NCI-H510A treated with DMSO at 0.1 percent for 48 hours (cell line): ENCODE data around the gene INO80B.
"Not testable (repeated sequence)": the region's sequence is repeated elsewhere in the genome, so short reads cannot be mapped to it uniquely, and the experiment has no call there.

Source experiments
- DNase-seq: peaks from one replicate; lab custom pipeline; 2025; lab: John Stamatoyannopoulos, UW

The INO80B gene

GRCh38 chr2:74481961-74482800 is 27.3 kb downstream of the INO80B start:
- DNase-seq: peak; percentile 28

- DNase-seq: peak; percentile 98
These were observed 28.2 kb downstream of the INO80B start, which contains the start of the genes CCDC142 and TTC31 for GRCh38 chr2:74482801-74483674. CCDC142 (minus strand) TSS chr2:74482998; CDS start chr2:74482837, 161 bp downstream. TTC31 (plus strand) TSS chr2:74483081; CDS start chr2:74483096, 15 bp downstream.

- DNase-seq: not testable (repeated sequence)
These were observed 28.8 kb downstream of the INO80B start for GRCh38 chr2:74483675-74484164.

- DNase-seq: no peak
These were observed 31.3 kb downstream of the INO80B start for GRCh38 chr2:74486141-74486540.

- DNase-seq: no peak
These were observed 34.0 kb downstream of the INO80B start for GRCh38 chr2:74488643-74489481.

- DNase-seq: no peak
These were observed 35.0 kb downstream of the INO80B start for GRCh38 chr2:74489906-74490305.

- DNase-seq: no peak
These were observed 37.0 kb downstream of the INO80B start for GRCh38 chr2:74491648-74492544.

GRCh38 chr2:74493546-74493945 is 38.7 kb downstream of the INO80B start:
- no peak for DNase-seq

GRCh38 chr2:74495440-74495839 is 40.6 kb downstream of the INO80B start:
- DNase-seq: no peak

GRCh38 chr2:74496997-74497776 is 42.3 kb downstream of the INO80B start:
- DNase-seq: no peak

GRCh38 chr2:74497777-74498499 is 43.1 kb downstream of the INO80B start:
- peak; percentile 37 for DNase-seq

GRCh38 chr2:74498500-74499266 is 43.8 kb downstream of the INO80B start:
- DNase-seq: no peak

- no peak for DNase-seq
These were observed 44.5 kb downstream of the INO80B start, which contains the start of gene LBX2 for GRCh38 chr2:74499267-74499939. LBX2 (minus strand) TSS chr2:74499603; CDS start chr2:74499537, 66 bp downstream.

- no peak for DNase-seq
These were observed 45.2 kb downstream of the INO80B start for GRCh38 chr2:74499940-74500577.

- DNase-seq: no peak
These were observed 45.7 kb downstream of the INO80B start for GRCh38 chr2:74500578-74500946.

- no peak for DNase-seq
These were observed 46.6 kb downstream of the INO80B start for GRCh38 chr2:74501335-74502071.
